ENCODE data around the gene CLIC3.

The CLIC3 gene

DNA sequence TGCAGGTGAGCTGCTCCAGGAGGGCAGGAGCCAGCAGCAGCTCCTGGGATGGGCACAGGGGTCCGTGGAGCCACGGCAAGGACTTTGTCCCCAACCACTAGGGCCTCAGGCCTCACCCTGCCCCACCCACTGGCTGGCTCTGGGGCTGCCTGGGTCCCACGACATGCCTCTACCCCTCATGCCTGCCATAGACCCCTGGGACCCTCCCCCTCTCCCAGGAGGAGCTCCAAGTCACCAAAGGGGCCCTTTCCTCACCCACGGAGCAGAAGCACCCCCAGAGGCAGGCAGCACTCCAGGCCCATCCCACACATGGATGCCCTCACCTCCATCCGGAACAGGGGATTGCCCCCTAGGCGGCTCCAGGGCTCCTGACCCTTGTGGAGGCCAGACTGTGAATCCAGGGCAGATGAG, 25.2 kb upstream of the CLIC3 start:
- no peak for DNase-seq (ENCODE audit: low read depth)
- TF ChIP-seq, protein P1, sequence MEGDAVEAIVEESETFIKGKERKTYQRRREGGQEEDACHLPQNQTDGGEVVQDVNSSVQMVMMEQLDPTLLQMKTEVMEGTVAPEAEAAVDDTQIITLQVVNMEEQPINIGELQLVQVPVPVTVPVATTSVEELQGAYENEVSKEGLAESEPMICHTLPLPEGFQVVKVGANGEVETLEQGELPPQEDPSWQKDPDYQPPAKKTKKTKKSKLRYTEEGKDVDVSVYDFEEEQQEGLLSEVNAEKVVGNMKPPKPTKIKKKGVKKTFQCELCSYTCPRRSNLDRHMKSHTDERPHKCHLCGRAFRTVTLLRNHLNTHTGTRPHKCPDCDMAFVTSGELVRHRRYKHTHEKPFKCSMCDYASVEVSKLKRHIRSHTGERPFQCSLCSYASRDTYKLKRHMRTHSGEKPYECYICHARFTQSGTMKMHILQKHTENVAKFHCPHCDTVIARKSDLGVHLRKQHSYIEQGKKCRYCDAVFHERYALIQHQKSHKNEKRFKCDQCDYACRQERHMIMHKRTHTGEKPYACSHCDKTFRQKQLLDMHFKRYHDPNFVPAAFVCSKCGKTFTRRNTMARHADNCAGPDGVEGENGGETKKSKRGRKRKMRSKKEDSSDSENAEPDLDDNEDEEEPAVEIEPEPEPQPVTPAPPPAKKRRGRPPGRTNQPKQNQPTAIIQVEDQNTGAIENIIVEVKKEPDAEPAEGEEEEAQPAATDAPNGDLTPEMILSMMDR (conservative IDR thresholded peaks at IDR 0.05; ENCODE audit: control insufficient read depth, insufficient read depth, low read depth, low read length) = no peak
- no peak overlapping the region for H3K4me3 ChIP-seq (ENCODE audit: control insufficient read depth, low read depth, low read length)

DNA sequence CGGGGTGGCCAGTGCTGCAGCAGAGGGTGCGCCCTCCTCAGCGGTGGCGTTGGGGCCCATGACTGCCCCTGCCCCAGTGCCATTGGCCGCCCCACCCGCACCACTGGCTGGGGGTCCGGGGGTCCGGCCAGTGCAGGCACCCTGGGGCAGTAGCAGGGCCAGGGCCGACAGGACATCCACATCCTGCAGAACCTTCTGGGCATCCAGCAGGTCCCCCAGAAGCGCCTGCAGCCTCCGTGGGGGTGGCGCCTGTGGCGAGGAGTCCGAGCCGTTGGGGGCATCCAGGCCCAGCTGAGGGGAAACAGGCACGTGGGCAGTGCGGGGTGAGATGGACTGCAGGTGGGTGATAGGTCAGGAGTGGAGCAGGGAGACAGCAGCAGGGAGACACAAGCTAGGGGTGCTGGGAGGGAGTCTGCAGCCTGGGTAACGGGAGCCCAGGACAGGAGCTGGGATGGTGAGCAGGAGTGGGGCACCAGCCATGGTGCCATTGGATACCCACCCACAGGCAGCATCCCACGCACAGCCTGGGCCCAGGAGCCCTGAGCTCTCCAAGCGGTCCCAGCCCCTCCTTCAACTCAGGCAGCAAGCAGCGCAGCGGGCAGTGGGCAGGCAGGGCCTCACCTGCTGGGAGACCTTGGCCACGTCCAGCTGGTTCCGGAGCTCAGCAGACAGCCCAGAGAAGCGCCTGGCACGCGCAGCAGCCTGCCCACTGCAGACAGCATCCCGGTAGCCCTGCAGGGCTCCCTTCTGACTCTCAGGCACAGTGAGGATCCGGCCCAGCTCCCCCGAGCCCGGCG, 24.6 kb upstream of the CLIC3 start:
- no peak for DNase-seq (ENCODE audit: low read depth)
- no peak overlapping the region for H3K4me3 ChIP-seq (ENCODE audit: control insufficient read depth, low read depth, low read length)
- TF ChIP-seq, protein P1 (conservative IDR thresholded peaks at IDR 0.05; ENCODE audit: control insufficient read depth, insufficient read depth, low read depth, low read length) = no peak

DNA sequence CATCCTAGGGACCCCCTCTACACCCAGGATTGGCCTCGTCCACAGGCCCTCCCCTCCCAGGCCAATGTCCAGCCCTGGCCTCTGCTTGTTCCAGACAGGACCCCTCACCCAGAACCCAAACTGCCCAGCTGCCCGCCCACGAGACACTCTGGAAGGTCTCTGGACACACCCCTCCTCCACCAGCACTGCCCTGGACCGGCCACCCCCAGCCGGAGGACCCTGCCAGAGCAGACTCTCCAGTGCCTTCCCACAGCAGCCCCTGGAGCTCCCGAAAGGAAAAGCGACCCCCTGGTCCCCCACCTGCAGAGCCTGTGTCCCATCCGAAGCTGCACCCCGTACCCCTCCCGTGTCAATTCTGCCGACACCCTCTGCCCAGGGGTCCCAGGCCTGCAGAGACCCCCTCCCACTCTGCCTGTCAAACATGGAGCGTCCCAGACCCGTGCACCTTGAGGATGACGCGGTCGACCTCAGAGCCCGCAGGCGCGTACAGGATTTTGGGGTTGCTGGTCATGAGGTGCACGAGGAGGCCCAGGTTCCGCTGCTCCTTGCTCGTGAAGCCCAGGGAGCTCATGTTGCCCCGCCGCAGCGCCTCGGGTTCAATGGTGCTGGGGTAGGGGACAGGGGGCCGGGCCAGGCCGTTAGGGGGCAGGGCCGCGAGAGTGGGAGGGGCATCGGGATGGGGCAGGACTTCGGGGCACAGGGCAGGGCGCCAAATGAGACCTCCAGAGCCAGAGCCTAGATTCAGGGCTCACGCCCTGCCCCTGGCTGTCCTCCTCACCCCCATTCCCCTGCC, 23.7 kb upstream of the CLIC3 start:
- H3K4me3 ChIP-seq (ENCODE audit: control insufficient read depth, low read depth, low read length) = no peak overlapping the region
- no peak for DNase-seq (ENCODE audit: low read depth)
- TF ChIP-seq, protein P1 (conservative IDR thresholded peaks at IDR 0.05; ENCODE audit: control insufficient read depth, insufficient read depth, low read depth, low read length) = no peak

DNA sequence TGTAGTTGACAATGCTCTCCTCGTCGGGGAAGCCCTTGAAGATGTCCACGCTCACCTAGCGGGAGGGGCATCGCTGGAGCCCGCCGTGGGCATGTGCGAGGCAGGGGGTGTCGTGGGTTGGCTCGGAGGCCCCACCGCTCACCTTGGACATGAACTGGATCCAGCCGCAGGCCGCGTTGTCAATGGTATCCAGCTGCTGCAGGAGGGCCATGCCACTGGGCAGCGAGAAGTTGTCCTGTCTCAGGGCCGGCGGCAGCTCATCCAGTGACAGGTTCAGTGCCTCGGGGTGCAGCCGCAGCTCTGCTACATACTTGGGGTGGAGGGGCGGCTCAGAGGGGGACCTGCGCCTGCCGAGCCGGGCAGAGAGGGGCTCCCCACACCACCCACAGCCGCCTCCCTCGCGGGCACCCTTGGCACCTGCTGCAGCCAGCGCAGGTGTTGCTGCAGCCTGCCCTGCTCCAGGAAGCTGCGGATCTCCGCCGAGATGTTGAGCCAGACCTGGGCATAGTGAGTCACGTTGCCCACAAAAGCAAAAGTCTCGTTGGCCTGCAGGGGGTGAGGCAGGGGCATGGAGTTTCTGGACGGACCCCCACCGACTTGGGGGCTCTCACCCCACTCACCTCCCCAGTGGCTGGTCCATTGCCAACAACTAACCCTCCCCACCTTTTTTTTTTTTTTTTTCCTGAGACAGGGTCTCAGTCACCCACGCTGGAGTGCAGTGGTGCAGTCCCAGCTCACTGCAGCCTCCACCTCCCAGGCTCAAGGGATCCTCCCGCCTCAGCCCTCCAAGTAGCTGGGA, 22.6 kb upstream of the CLIC3 start:
- TF ChIP-seq, protein P1 (conservative IDR thresholded peaks at IDR 0.05; ENCODE audit: control insufficient read depth, insufficient read depth, low read depth, low read length) = no peak
- no peak for DNase-seq (ENCODE audit: low read depth)
- H3K4me3 ChIP-seq (ENCODE audit: control insufficient read depth, low read depth, low read length) = no peak overlapping the region

DNA sequence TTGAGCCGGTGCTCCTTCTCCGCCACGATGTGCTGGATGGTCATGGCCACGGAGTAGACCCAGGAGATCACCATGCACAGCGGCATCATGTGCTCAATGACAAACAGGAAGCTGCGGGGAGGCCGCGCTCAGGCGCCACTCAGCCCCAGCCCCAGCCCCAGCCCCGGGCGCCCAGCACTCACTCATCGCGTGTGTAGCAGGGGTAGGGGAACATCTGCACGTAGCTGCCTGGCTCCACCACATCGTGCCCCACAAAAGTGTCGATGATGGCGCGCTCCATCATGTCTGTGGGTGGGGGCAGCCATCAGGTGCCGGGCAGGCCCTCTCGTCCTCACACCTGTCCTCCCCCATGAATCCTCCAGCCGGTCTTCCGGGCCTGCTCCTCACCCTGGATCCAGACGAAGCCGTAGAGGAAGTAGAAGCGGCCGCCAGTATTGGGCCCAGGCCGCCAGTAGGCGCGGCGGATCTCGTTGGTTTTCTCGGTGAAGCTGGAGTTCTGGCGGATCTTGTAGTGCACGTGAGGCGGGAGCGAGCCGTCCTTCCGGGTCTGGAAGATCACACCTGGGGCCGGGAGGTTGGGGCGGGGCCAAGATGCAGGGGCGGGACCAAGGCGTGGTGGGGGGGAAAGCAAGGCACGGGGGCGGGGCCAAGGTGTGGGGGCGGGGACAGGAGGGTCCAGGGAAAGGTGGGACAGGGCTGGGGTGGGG, 21.6 kb upstream of the CLIC3 start:
- H3K4me3 ChIP-seq (ENCODE audit: control insufficient read depth, low read depth, low read length) = no peak overlapping the region
- TF ChIP-seq, protein P1 (conservative IDR thresholded peaks at IDR 0.05; ENCODE audit: control insufficient read depth, insufficient read depth, low read depth, low read length) = no peak
- DNase-seq (ENCODE audit: low read depth) = no peak

DNA sequence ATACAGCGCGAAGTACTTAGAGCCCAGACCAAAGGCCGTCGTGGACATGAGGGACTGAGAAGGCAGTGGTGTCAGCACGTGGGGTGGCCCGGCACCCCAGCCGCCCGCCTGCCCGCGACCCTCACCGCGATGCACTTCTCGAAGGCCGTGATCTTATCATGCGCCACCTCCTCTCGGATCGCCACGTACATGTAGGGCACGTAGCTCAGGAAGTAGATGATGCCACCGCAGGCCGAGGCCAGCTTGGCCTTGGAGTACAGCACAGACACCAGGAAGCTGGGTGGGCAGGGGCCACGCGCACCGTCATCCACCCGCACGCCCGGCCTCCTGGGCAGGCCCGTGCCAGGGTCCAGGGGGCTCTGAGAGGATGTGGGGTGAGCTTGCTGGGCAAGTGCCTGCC, 20.7 kb upstream of the CLIC3 start:
- no peak overlapping the region for H3K4me3 ChIP-seq (ENCODE audit: control insufficient read depth, low read depth, low read length)
- TF ChIP-seq, protein P1 (conservative IDR thresholded peaks at IDR 0.05; ENCODE audit: control insufficient read depth, insufficient read depth, low read depth, low read length) = no peak

More for the DNA sequence above, 20.7 kb upstream of the CLIC3 start:
- DNase-seq (ENCODE audit: low read depth) = no peak

All from fibroblast of mammary gland (primary cell).